CD4-positive, alpha-beta T cell treated with Interleukin-15 for 4 hours (primary cell): Measurements from ENCODE around the gene FBXO42.
"Not testable (repeated sequence)": the region's sequence is repeated elsewhere in the genome, so short reads cannot be mapped to it uniquely, and the experiment has no call there.

Experiments
- DNase-seq: peaks from one replicate; pipeline ENCODE4 v3.0.0-alpha.2; 2020; ENCODE audit warnings: low spot score

Gene FBXO42

GRCh38 chr1:16243936-16244649, 108.2 kb downstream of the FBXO42 start:
- DNase-seq: peak; percentile 78

GRCh38 chr1:16243215-16243610, 109.1 kb downstream of the FBXO42 start:
- no peak for DNase-seq

DNA sequence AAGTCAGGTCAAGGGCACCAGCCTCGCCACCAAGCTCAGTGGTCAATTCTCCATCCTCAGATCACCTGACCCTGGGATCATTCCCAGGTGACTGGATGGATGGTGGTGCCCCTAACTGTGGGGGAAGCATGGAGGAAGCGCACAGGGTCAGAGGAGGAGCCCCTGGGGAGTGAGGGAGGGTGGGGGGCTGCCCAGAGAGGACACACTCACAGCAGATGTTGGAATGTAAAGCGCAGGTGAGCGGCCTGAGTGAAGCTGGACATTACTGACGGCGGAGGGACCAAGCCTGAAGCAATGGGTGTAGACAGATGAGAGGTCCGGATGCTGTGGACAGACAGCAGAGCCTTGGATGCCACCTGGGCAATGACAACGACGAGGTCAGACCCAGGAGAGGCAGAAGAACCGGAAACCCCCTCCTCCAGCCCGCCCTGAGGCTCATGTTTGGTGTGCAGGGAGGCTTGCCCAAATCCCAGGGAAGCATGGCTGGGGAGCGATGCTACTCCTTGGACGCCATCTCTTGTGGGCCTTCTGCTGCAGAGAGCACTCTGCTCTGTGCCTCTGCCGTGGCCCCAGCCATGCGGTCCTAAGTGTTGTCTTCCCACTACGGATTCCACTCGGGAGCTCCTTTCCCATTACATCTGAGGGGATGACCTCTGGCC, 109.6 kb downstream of the FBXO42 start:
- no peak for DNase-seq

- no peak for DNase-seq
Observed at GRCh38 chr1:16241221-16241708, 111.0 kb downstream of the FBXO42 start.

- no peak for DNase-seq
Observed at GRCh38 chr1:16239972-16240491, 112.2 kb downstream of the FBXO42 start.

DNA sequence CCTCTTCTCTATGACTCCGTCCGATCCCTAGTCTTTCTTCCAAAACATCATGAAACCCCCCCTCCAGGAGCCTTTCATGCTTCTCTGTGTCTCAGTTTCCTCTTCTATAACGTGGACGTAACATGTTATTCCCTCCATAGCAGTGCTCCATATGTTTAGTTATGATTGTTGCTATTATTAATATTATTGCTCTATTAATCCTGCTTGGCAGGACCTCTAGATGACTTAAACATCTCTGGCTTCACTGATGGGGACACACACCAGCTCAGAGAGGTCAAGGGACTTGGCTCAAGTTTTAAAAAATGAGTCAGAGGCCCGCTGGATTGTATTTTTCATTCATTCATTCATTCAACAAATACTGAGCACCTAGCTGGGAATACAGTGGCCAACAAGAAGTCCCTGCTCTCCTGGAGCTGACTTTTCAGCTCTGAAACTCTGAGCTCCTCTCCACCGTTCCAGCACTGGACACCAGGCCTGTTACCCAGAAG, 114.9 kb downstream of the FBXO42 start:
- DNase-seq: no peak

DNA sequence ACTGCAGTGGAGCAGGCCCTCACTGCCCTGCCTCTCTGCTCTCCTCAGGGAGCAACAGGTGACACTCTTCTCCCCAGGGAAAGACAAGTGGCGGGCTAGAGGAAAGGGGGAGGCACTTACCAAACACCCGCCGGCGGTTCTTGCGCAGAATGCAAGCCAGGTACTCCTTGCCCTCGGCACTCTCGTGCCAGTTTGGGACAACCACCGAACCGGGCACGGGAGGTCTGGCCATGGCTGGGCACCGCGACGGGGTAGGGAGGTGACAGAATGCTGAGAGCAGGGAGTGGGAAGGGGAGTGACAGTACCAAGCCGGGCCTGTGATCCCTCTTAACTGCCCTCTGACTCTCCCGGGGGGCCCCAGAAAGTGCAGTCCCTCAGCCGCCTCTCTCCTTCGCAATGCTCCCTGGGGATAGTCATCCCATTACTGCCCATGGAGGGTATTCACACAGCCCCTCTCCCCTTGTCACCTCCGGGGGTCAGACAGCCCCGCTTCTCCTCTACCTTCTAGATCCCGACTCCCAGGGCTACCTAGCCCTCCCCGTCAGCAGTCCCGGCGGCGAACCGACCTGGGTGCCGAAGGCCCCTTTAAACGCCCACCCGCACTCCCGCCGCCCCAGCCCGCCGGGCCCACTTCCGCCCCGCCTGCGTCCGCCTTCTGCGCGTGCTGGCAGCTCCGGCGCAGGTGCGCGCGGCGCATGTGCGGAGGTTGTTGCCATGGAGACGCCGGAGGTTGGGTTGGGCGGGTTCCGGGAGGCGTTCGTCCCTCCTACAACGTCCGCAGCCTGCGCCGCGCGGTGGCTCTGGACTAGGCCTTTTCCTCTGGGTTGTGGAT, 115.6 kb downstream of the FBXO42 start, which contains the start of gene CPLANE2:
Gene CPLANE2, minus strand, starts transcription at position 673 of the 832 bp plus-strand sequence. Its CDS starts 441 bp downstream, at position 232.
- DNase-seq: peak; percentile 96

DNA sequence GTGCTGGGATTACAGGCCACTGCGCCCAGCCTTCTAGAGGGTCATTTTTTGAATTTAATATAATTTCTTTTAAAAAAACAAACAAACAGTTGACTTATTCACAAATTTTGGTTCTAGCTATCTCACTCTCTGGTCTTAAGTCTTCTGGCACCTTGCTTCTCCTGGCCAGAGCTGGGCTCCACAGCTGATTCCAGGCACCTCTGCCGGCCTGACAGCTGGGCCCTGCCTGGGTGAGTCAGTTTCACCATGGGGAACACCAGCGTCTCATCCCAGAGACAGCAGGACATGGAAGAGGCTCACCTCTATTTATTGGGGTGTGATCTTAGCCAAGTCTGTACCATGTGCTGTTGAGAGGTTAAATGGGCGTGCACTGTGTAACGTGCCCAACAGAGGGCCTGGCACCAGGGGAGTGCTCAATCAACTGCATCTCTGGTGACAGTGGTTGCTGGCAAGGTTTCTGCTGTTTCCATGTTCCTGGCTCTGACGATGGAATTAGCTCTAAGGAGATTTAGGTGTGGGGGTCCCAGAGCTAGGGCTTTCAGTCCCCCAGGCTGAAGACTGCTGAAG, 116.3 kb downstream of the FBXO42 start:
- DNase-seq: peak; percentile 55

DNA sequence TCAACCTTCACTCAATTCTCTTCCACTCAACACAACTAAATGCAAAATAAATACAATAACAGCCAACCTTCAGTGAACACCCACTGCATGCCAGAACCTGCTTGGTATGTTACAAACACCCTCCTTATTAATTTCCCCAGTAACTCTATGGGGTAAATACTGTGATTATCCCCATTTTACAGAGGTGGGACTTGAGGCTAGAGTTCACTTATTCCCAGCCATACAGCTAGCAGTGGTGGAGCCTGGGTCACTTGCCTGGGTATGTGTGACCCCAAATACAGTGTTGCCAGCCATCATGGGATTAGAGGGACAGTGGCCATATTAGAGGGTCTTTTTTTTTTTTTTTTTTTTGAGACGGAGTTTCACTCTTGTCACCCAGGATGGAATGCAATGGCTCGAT, 116.9 kb downstream of the FBXO42 start:
- no peak for DNase-seq

- DNase-seq: no peak
Observed at GRCh38 chr1:16233431-16233830, 118.8 kb downstream of the FBXO42 start.

DNA sequence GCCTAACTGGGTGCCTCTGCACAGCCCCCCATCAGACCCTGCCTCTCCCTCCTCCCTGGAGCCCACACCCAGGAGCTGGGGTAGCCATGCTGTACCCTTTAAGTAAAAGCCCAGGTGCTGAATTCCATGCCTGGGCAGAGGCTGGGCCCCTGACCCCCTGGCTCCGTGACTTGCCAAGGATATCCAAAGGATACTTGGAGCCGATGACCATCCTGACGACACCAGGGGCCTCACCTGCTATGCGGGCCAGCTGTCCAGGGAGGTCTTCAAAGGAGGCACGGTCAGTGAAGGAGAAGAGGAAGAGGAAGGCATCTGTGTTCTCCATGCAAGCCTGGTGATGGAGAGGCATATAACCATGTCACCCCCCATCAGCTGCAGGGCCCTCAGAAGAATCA, 120.0 kb downstream of the FBXO42 start:
- no peak for DNase-seq

GRCh38 chr1:16231331-16232315, 120.7 kb downstream of the FBXO42 start:
- DNase-seq: no peak

DNA sequence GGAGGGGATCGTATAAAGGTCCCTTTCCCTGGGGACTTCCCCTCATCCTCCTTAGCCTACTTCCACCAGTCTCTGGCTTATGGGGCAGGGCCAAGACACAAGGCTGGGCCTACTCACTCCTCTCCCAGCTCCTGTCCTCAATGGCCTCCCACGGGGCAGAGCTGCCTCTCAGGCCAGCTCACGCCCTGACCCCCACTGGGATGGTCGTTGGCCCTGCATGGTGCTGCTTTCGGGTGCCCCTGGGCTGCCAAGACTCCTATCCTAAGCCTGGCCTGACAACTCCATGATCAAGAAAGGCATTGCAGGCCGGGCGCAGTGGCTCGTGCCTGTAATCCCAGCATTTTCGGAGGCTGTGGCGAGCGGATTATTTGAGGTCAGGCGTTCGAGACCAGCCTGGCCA, 121.5 kb downstream of the FBXO42 start:
- no peak for DNase-seq

GRCh38 chr1:16229976-16230740, 122.1 kb downstream of the FBXO42 start:
- DNase-seq: no peak

DNA sequence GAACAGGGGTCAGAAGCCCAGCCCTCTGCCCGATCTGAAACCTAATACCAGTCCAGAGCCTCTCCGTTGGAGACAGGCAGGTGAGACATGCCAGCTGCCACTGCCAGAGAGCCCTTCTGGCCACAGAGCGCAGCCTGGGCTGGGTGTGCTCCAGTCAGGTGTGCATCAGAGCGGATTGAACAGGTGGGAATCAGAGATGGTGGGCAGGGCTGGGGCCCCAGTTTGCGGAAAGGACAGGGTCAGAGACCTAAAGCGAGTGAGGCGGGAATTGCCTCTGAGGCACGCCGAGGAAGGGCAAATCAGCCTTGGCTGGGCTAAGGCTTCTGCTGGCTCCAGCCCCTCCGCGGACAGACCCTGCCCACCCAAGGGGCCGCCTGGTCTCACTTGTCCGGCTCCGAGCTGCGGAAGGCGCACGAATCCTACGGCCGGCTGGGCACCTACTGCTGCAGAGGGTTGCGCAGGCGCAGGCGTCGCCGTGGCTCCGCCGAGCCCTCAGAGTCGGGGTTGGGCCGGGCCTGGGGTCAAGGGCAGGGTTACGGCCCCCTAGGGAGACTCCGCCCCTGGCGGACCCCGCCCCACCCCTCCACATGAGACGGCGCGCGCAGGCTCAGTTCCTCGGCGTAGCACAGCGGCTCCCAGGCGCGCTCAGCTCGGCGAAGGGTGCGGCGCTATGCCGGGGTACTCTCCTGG, 125.6 kb downstream of the FBXO42 start:
- DNase-seq: no peak

GRCh38 chr1:16226129-16226489, 126.2 kb downstream of the FBXO42 start:
- no peak for DNase-seq

GRCh38 chr1:16224472-16224871, 127.8 kb downstream of the FBXO42 start:
- no peak for DNase-seq

DNA sequence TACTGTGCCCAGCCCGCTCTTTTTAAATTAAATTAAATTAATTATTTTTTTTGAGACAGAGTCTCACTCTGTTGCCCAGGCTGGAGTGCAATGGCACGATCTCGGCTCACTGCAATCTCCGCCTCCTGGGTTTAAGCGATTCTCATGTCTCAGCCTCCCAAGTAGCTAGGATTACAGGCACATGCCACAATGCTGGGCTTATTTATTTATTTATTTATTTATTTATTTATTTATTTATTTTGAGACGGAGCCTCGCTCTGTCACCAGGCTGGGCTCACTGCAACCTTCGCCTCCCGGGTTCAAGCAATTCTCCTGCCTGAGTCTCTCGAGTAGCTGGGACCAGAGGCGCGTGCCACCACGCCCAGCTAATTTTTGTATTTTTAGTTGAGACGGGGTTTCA, 129.6 kb downstream of the FBXO42 start:
- not testable (repeated sequence) for DNase-seq

GRCh38 chr1:16221499-16221898, 130.8 kb downstream of the FBXO42 start:
- DNase-seq: no peak
